Neuronal stem cell (in vitro differentiated cells): ENCODE measurements around the gene FSIP1.

Experiments used
- DNase-seq: peaks from one replicate; pipeline ENCODE4 v3.0.0-alpha.2; 2013; ENCODE audit warnings: low spot score
- H2AFZ ChIP-seq: one replicate; pipeline ENCODE4 v1.6.1; 2013; ENCODE audit warnings: mild to moderate bottlenecking, low read length, inconsistent platforms
- H2AK5ac ChIP-seq: 2 replicates; pipeline ENCODE4 v1.6.1; 2013; ENCODE audit warnings: low read depth, mild to moderate bottlenecking, inconsistent platforms, low read length, moderate library complexity, mixed read lengths
- H2BK120ac ChIP-seq: 2 replicates; pipeline ENCODE4 v1.6.1; 2013; ENCODE audit warnings: low read depth, mild to moderate bottlenecking, inconsistent platforms, low read length, moderate library complexity, mixed read lengths
- H2BK12ac ChIP-seq: one replicate; pipeline ENCODE4 v1.6.1; 2013; ENCODE audit warnings: low read length, inconsistent platforms
- H2BK15ac ChIP-seq: 2 replicates; pipeline ENCODE4 v1.6.1; 2013; ENCODE audit warnings: mild to moderate bottlenecking, low read length, inconsistent platforms, mixed read lengths
- H2BK5ac ChIP-seq: one replicate; pipeline ENCODE4 v1.6.1; 2013; ENCODE audit warnings: inconsistent platforms, mild to moderate bottlenecking, low read length, moderate library complexity
- H3K14ac ChIP-seq: one replicate; pipeline ENCODE4 v1.6.1; 2013; ENCODE audit warnings: low read length, inconsistent platforms
- H3K18ac ChIP-seq: 2 replicates; pipeline ENCODE4 v1.6.1; 2013; ENCODE audit warnings: low read length, inconsistent platforms
- H3K23ac ChIP-seq: 2 replicates; pipeline ENCODE4 v1.6.1; 2013; ENCODE audit warnings: low read depth, mild to moderate bottlenecking, mixed read lengths, low read length, inconsistent platforms; ENCODE audit not compliant: poor library complexity
- H3K27ac ChIP-seq: replicated peaks from 3 replicates; pipeline ENCODE4 v1.5.1; 2013; ENCODE audit warnings: low read length, inconsistent platforms
- H3K27me3 ChIP-seq, 3 experiments: 2 replicates each; pipeline ENCODE4 v1.6.1; 2013; ENCODE audit warnings: low read length in 3 of 3, mild to moderate bottlenecking in 2 of 3, inconsistent platforms in 1 of 3, low read depth in 1 of 3, mixed read lengths in 1 of 3, moderate library complexity in 1 of 3; ENCODE audit not compliant: control insufficient read depth in 3 of 3, insufficient read depth in 3 of 3
- H3K36me3 ChIP-seq, 2 donors: replicated peaks in 1 of 2; 2 replicates each; pipeline ENCODE4 v1.6.1; 2013; ENCODE audit warnings: low read length in 2 of 2; ENCODE audit not compliant: control insufficient read depth in 2 of 2, insufficient read depth in 2 of 2
- H3K4ac ChIP-seq: 2 replicates; pipeline ENCODE4 v1.6.1; 2013; ENCODE audit warnings: inconsistent platforms, mild to moderate bottlenecking, low read length, moderate library complexity
- H3K4me1 ChIP-seq, 2 donors: 1 replicate in 1 of 2; 2 replicates in 1 of 2; pipeline ENCODE4 v1.6.1; 2013; ENCODE audit warnings: low read length in 2 of 2, low read depth in 1 of 2; ENCODE audit not compliant: control insufficient read depth in 2 of 2, insufficient read depth in 1 of 2
- H3K4me2 ChIP-seq: one replicate; pipeline ENCODE4 v1.6.1; 2013; ENCODE audit warnings: mild to moderate bottlenecking, low read length, inconsistent platforms; ENCODE audit not compliant: insufficient read depth, poor library complexity, severe bottlenecking
- H3K4me3 ChIP-seq, 2 donors: 2 replicates each; pipeline ENCODE4 v1.5.1; 2013; ENCODE audit warnings: low read length in 2 of 2, mild to moderate bottlenecking in 2 of 2, inconsistent platforms in 1 of 2, moderate library complexity in 1 of 2
- H3K79me1 ChIP-seq: one replicate; pipeline ENCODE4 v1.6.1; 2013; ENCODE audit warnings: low read depth, mild to moderate bottlenecking, inconsistent platforms, low read length, moderate library complexity
- H3K9ac ChIP-seq: one replicate; pipeline ENCODE4 v1.6.1; 2013; ENCODE audit warnings: mild to moderate bottlenecking, low read depth, low read length, inconsistent platforms; ENCODE audit not compliant: poor library complexity
- H3K9me3 ChIP-seq, 2 donors: replicated peaks in 1 of 2; 2 replicates each; pipeline versions ENCODE3 to v1.6.1; 2013; ENCODE audit warnings: low read length in 2 of 2, mild to moderate bottlenecking in 2 of 2, inconsistent platforms in 1 of 2, low read depth in 1 of 2, mixed read lengths in 1 of 2, moderate library complexity in 1 of 2; ENCODE audit not compliant: control insufficient read depth in 2 of 2, insufficient read depth in 1 of 2
- H4K8ac ChIP-seq: one replicate; pipeline ENCODE4 v1.6.1; 2013; ENCODE audit warnings: low read depth, mild to moderate bottlenecking, inconsistent platforms, low read length, moderate library complexity
- H4K91ac ChIP-seq: one replicate; pipeline ENCODE4 v1.6.1; 2013; ENCODE audit warnings: low read length, low read depth, mild to moderate bottlenecking, inconsistent platforms; ENCODE audit not compliant: poor library complexity
- WGBS, 2 donors: extraction: QIAGEN DNeasy Blood & Tissue Kit; methylation state at CpG; one replicate each; pipeline ENCODE4 v1.1.7; 2013; ENCODE audit warnings: missing lambda C conversion rate in 2 of 2, mixed read lengths in 1 of 2; ENCODE audit not compliant: insufficient read length in 2 of 2, insufficient replicate concordance in 1 of 2; ENCODE audit errors: extremely low coverage in 2 of 2; 5-methylcytosine and 5-hydroxymethylcytosine counted together

Gene FSIP1

DNA sequence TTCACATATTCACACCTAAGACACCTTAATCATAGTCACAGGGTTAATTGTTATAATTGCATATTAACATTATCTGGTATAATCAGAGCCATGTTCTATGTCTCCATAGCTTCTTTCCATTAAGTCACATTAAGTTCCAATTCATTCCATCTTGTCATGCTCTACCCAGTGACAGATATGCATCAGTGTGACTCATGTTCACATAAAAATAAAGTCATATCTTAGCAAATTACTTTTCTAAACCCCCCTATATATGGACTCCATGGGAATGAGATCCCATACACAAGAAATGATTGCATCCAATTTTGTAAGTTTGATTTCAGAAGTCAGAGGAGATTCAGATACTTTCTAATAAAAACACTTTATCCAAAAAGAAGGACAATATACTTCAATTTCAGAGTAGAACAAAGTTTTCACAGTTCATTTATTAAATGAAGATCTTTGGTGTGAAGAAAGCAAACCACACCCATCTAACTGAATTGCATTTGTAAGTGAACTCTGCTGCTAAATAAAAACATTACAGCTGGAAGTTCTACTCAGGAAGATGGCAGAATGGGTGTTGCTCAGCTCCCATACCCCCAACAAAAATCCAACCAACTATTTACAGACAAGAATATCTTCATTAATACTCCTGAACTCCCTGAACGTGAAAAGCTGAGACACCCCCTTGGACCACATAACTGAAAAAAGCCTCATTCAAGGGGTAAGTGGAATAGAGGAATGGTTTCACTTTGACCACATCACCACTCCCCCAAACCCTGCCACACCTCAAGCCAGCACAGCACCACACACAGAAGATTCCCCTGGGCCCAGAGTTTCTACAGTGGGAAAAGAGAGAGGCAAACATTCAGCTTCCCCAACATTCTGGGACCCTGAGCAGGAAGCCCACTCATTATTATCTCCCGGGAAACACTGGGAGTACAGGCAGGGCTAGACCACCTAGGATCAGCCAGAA, 174.2 kb downstream of the FSIP1 start:
- no peak overlapping the region for H2BK12ac ChIP-seq
- H3K4ac ChIP-seq = no peak overlapping the region
- H2AFZ ChIP-seq = peak overlapping the region; percentile 72
- H3K14ac ChIP-seq = no peak overlapping the region
- H3K27ac ChIP-seq = no peak overlapping the region
- H2BK15ac ChIP-seq = no peak overlapping the region
- no peaks in the 10 kb centered on the region for H3K4me1 ChIP-seq
- no peak overlapping the region for H2BK120ac ChIP-seq
- no peaks in the 10 kb centered on the region for H3K27me3 ChIP-seq
- H3K4me3 ChIP-seq = no peak overlapping the region
- no peak overlapping the region for H3K9ac ChIP-seq
- H3K79me1 ChIP-seq = no peaks in the 10 kb centered on the region
- peaks cover 3 to 15% of the 10 kb centered on the region in 2 donors for H3K9me3 ChIP-seq
- no peak overlapping the region for H4K8ac ChIP-seq
- H3K23ac ChIP-seq = no peak overlapping the region
- H3K36me3 ChIP-seq = no peaks in the 10 kb centered on the region
- H4K91ac ChIP-seq = no peak overlapping the region
- no peak overlapping the region for H2AK5ac ChIP-seq
- DNase-seq = no peak
- no CpG with 5 or more reads among the region's 2 CpGs for WGBS, 2 donors
- H2BK5ac ChIP-seq = no peak overlapping the region
- no peak overlapping the region for H3K4me2 ChIP-seq
- H3K18ac ChIP-seq = no peak overlapping the region

DNA sequence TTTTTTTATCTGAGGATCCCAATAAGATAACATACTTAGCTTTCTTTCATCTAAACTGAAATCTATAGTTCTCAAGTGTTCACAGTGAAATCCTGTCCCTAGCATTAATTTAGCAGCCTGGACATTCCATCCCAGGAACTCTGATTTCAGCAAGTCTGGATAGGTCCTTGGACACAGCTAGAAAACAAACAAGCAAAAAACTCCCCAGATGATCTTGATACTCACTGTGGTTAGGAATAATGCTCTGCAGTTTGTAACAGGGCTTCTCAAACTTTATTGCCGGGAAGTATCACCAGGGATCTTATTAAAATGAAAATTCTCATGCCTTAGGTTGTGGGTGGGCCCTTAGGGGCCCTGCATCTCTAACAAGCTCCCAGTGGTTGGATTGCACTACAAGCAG, 177.5 kb downstream of the FSIP1 start:
- no peak overlapping the region for H2AFZ ChIP-seq
- no peaks in the 10 kb centered on the region for H3K27me3 ChIP-seq
- no peaks in the 10 kb centered on the region for H3K4me1 ChIP-seq
- WGBS, 2 donors = no CpG with 5 or more reads among the region's 1 CpG
- no peak overlapping the region for H2BK15ac ChIP-seq
- no peak overlapping the region for H2AK5ac ChIP-seq
- no peak overlapping the region for H3K4me2 ChIP-seq
- H4K8ac ChIP-seq = no peak overlapping the region
- H4K91ac ChIP-seq = no peak overlapping the region
- H3K27ac ChIP-seq = no peak overlapping the region
- H2BK120ac ChIP-seq = no peak overlapping the region
- H3K79me1 ChIP-seq = no peaks in the 10 kb centered on the region
- no peak overlapping the region for H2BK5ac ChIP-seq
- H3K4me3 ChIP-seq = no peak overlapping the region
- H3K9me3 ChIP-seq = peaks cover 3 to 7% of the 10 kb centered on the region in 2 donors
- no peak overlapping the region for H3K4ac ChIP-seq
- H3K9ac ChIP-seq = no peak overlapping the region
- H3K18ac ChIP-seq = no peak overlapping the region
- H3K23ac ChIP-seq = no peak overlapping the region
- no peaks in the 10 kb centered on the region for H3K36me3 ChIP-seq
- DNase-seq = no peak
- H2BK12ac ChIP-seq = no peak overlapping the region
- H3K14ac ChIP-seq = no peak overlapping the region

DNA sequence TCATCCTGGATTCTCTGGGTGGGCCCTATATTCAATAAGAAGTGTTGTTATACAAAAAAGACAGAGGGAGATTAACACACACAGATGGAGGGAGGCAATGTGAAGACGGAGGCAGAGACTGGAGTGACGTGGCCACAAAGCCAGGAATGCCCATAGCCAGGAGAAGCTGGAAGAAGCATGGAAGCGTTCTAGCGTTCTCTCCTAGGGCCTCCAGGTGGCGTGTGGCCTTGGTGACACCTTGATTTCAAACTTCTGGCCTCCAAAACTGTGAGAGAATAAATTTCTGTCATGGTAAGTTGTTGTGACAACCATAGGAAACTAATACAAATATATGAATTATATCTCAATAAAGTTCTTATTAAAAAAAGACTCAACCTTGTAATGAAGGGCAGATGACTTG, 180.5 kb downstream of the FSIP1 start:
- H3K4me2 ChIP-seq = no peak overlapping the region
- H3K79me1 ChIP-seq = no peaks in the 10 kb centered on the region
- no peak overlapping the region for H3K18ac ChIP-seq
- H3K27me3 ChIP-seq = no peaks in the 10 kb centered on the region
- H3K4me1 ChIP-seq = no peaks in the 10 kb centered on the region
- no peak overlapping the region for H2AFZ ChIP-seq
- H3K27ac ChIP-seq = no peak overlapping the region
- no peak overlapping the region for H3K9ac ChIP-seq
- no peak overlapping the region for H3K4ac ChIP-seq
- no peaks in the 10 kb centered on the region for H3K9me3 ChIP-seq
- no peak overlapping the region for H4K8ac ChIP-seq
- H3K4me3 ChIP-seq = no peak overlapping the region
- no CpG with 5 or more reads among the region's 5 CpGs for WGBS, 2 donors
- no peak overlapping the region for H2BK120ac ChIP-seq
- no peak overlapping the region for H2BK15ac ChIP-seq
- no peak overlapping the region for H2AK5ac ChIP-seq
- DNase-seq = no peak
- H3K36me3 ChIP-seq = peaks cover 0 to 11% of the 10 kb centered on the region in 2 donors
- no peak overlapping the region for H2BK5ac ChIP-seq
- no peak overlapping the region for H3K14ac ChIP-seq
- H2BK12ac ChIP-seq = no peak overlapping the region
- H4K91ac ChIP-seq = no peak overlapping the region
- H3K23ac ChIP-seq = no peak overlapping the region

DNA sequence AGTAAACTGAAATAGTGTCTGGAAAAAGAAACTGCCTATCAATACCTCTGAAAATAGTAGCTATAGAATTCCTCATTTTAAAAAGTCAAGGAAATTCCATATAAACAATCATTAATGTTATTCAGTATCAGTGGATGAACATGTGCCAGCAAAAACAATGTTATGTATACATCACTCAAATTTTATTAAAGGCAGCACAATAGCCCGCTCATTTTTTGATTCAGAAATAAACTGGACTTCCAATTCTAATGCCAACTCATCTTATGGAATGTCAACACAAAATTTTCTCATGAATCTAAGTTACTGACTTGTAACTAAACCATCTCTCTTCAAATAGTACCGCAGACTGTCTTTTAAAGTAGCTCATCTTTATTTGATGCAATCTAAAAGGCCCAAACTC, 182.8 kb downstream of the FSIP1 start:
- DNase-seq = no peak
- Histone ChIP-seq H3K4me2 (no peak overlapping the region), H3K9me3 (no peaks in the 10 kb centered on the region), H3K9ac (no peak overlapping the region), H3K27ac (no peak overlapping the region), H2BK15ac (no peak overlapping the region), H2BK120ac (no peak overlapping the region), H3K4ac (no peak overlapping the region), H3K79me1 (no peaks in the 10 kb centered on the region), H4K91ac (no peak overlapping the region), H4K8ac (no peak overlapping the region), H2BK12ac (no peak overlapping the region), H2AK5ac (no peak overlapping the region), H3K36me3 (peaks cover 2 to 34% of the 10 kb centered on the region in 2 donors), H3K14ac (no peak overlapping the region), H3K27me3 (no peaks in the 10 kb centered on the region), H3K18ac (no peak overlapping the region), H2BK5ac (no peak overlapping the region), H2AFZ (no peak overlapping the region), H3K4me3 (no peak overlapping the region), H3K4me1 (peaks cover 0 to 2% of the 10 kb centered on the region in 2 donors), H3K23ac (no peak overlapping the region)
- no CpG with 5 or more reads among the region's 2 CpGs for WGBS, 2 donors
